G401 (cell line): ENCODE results near the gene KCTD19. TPM values are rescaled to one million over a fixed set of nuclear protein-coding genes. Genes with fewer than 3 reads are reported as not detected.

Source experiments
- DNase-seq: peaks from one replicate; pipeline ENCODE4 v3.0.0-alpha.2; 2015; ENCODE audit warnings: low spot score
- in situ Hi-C: cut with HindIII; loops from 2 replicates; pipeline ENCODE4 v1.10.0; 2016; ENCODE audit warnings: low sequenced_read_pairs, mixed read lengths
- total RNA-seq: library from RNA; depleted of rRNA; stranded (reverse); fragments of >200 nt; shearing (Covaris generic); gene quantifications from 2 replicates; pipeline ENCODE4 v1.2.3, GENCODE V29; 2014

Gene KCTD19
- total RNA-seq, 1 experiment from 2014 or later = 0.51 TPM

GRCh38 chr16:67286441-67287235 is 39.9 kb downstream of the KCTD19 start:
- DNase-seq = no peak
- in situ Hi-C loops = no loop called here

GRCh38 chr16:67284699-67285646 is 41.6 kb downstream of the KCTD19 start:
- DNase-seq = peak; percentile 78
- in situ Hi-C loops = no loop called here

DNA sequence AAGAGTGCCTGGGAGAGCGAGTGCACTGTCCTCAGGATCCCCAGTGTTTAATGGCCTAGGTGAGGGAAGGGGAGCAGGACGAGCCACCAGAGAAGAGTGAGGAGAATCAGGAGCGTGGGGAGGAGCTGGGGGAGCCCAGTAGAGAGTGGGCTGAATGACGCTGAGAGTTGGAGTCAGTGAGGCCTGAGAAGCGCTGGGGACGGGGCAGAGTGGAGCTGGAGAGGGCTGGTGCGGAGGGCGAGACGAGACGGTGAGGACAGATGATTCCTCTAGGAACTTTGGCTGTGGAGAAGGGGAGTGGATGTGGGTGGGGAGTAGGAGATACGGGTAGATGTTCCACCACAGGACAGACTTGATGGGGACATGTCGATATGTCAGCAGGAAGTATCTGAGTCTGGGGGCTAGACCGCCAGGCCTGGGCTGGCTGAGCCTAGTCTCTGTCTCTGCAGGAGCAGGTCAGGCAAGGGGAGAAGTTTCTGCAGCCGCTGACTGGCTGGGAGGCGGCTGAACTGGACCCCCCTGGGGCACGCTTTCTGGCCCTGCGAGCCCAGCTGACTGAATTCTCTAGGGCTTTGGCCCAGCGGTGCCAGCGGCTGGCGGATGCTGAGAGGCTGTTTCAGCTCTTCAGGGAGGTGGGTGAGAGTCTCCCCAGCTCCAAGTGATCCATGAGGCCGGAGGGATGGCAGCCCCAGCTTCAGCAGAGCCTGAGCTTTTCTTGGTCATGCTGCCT is 42.5 kb downstream of the KCTD19 start:
- in situ Hi-C loops = no loop called here
- DNase-seq = no peak

DNA sequence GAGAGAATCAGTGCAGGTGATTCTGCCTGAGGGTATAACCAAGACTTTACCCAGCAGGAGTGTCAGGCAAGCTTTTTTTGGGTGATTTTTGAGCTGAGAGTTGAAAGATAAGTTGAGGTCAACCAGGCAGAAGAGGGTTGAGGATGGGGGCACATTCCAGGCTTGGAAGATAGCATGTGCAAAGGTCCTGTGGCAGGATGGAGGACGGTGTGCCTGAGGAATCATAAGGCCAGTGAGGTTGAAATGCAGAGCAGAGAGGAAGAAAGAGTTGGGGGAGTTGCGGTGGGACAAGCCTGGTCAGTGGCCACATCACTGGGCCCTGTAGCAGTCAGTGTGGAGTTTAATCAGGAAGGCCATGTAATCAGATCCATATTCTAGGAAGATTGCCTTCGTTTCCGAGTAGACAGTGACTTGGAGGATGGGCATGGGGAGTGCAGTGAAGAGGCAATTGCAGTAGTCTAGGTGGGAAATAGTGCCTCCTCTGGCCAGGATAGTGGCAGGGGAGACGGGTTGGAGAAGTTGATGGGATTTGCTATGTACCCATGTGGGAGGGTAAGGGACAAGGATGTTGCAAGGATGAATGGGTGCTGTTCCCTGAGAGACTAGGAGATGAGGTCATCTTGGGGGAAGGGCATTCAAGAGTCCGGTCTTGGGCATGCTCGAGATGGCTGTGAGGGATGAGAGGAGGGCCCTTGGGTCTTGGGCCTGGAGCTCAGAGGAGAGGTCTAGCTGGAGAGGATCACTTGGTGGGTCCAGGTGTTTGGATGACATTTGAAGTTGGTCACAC is 43.3 kb downstream of the KCTD19 start:
- DNase-seq = no peak
- in situ Hi-C loops = no loop called here

GRCh38 chr16:67282447-67282805 is 44.1 kb downstream of the KCTD19 start:
- in situ Hi-C loops = no loop called here
- no peak for DNase-seq

DNA sequence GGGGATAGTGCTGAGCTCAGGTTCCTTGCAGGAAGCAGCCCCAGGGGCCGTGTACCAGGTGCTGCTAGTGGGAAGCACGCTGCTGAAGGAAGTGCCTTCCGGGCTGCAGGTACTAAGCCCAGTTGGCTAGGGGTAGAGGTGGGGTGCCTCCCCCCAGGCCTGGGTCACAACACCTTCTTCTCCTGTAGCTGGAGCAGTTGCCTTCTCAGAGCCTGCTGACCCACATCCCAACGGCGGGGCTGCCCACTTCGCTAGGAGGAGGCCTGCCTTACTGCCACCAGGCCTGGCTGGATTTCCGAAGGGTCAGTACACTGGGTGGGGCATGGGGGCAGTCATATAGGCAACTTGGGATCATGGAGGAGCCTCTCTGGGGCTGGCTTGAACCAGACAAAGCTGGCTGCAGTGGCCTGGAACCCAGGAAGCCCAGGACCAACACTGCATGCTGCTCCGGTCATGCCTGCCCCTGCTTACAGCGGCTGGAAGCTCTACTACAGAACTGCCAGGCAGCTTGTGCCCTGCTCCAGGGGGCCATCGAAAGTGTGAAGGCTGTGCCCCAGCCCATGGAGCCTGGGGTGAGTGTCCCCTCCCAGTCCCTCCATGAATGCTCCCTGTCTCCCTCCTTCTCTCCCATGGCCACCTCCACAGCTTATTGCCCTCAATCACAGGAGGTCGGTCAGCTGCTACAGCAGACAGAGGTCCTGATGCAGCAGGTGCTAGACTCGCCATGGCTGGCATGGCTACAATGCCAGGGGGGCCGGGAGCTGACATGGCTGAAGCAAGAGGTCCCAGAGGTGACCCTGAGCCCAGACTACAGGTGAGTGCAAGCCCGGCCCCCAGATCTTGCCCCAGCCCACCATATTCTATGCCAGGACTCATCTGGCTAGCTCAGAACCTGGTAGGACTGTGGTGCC is 44.8 kb downstream of the KCTD19 start:
- DNase-seq = no peak
- in situ Hi-C loops = no loop called here

DNA sequence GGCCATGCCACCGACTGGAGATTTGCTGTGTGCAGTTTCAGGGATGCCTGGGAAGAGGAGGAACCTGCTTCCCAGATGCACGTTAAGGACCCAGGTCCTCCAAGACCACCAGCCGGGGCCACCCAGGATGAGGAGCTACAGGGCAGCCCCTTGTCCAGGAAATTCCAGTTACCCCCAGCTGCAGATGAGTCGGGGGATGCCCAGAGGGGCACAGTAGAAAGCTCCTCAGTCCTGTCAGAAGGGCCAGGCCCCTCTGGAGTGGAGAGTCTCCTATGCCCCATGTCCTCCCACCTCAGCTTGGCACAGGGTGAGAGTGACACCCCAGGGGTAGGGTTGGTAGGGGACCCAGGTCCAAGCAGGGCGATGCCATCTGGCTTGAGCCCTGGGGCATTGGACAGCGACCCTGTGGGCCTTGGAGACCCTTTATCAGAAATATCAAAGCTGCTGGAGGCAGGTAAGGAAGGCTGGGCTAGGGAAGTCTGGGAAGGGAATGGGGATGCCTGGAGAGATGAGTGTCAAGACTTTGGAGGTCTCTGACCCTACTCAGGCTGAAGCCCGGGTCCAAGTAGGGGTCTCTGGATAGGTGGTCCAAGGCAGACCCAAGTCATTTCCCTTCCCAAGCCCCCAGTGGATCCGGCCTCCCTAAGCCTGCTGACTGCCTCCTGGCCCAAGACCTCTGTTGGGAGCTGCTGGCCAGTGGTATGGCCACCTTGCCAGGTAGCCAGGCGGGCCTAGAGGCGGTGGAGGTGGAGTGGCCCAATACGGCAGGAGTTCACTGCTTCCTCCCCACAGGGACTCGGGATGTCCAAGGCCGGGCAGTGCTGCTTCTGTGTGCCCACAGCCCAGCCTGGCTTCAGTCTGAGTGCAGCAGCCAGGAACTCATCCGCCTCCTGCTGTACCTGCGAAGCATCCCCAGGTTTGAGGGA is 46.2 kb downstream of the KCTD19 start:
- no peak for DNase-seq

GRCh38 chr16:67279296-67280089 is 47.0 kb downstream of the KCTD19 start, which contains the start of gene PLEKHG4:
TSS of gene PLEKHG4 (plus strand) at chr16:67279532. CDS start at chr16:67280045, 513 bp downstream.
- DNase-seq = no peak
- in situ Hi-C loops = no loop called here

More for the DNA sequence above, 46.2 kb downstream of the KCTD19 start:
- in situ Hi-C loops = no loop called here

- DNase-seq = no peak
- in situ Hi-C loops = no loop called here
These were observed 47.7 kb downstream of the KCTD19 start for GRCh38 chr16:67278773-67279295.

DNA sequence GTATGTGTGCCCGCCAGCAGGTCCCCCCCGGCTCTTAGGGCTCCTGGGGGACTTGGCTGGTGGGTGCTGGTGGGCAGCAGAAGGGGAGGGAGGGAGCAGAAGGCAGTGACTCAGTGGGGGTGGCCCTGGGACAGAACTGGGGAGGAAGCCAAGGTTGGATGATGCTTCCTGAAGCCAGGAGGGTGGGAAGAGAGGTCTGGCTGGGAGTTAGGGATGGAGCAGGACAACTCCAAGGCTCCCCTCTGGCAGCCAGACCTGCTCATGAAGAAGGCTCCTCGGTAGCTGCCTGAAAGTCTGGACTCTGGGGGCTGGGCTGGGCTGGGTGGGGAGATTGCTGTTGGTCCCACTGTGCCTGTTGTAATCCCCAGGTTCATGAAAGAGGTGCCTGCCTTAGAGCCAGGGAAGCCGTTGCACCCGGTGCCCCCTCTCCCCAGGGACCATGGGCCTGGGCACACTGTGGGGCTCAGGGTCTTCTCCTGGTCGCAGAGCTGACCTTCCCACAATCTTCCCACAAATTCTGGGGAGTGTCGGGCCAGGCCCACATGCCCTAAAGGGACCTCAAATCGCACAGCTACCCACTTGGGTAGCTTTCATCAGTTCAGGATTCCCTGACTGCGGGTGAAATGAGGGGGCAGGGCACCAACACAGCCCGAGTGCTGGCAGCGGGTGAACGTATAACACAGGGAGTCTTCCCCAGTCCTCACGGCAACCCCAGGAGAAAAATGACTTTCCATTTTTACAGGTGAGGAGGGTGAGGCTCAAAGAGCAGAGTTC is 48.4 kb downstream of the KCTD19 start:
- in situ Hi-C loops = no loop called here
- no peak for DNase-seq

DNA sequence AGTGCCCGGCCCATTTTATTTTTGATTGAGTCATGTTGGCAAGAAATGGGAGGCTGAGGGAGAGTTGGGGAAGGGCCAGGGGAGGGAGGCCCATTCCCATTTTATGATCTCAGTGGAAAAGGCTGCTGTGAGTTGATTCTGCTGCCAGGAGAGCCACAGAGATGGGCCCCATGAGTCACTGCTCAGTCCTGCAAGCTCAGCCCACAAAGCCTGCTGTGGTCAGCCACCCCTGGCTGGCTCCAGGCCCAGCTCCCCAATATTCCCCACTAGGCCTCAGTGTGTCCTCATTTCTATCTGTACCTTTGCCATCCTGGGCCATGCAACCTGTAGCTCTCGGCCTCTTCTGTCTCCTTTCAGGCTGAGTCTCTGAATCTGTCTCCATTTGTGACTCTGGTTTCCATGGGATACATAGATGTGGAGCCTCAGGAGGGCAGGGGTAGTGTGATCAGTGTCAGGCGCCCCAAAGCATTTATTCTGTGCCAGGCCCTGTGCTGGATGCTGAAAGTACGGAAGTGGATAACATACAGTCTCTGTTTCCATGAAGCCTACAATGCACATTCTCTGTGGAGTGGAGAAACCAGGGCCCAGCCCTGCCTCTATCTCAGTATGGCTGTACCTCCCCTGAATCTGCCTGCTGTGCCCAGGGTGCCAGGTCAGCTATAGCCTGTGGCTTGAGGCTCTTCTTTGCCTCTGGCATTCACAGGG is 49.1 kb downstream of the KCTD19 start:
- in situ Hi-C loops = no loop called here
- no peak for DNase-seq

- DNase-seq = no peak
- in situ Hi-C loops = no loop called here
These were observed 51.2 kb downstream of the KCTD19 start for GRCh38 chr16:67275321-67275720.

DNA sequence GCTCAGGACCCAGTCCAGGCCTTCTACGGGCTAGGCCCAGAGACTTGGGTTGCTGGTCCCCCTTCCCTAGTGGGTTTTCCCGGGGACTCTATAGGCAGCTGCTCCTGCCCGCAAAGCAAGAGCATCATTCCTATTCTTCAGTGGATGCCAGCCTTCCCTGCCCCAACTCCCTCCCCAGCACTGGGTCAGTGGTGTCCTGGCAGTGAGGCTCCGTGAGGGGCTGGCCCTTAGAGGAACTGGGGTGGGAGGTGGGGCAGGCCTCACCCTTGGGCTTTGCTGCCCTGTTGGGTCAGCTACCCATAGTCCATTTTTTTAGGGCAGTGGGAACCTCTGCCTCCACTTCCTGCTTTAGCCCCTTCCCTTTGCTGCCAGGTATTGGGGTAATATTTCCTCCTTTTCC is 55.1 kb downstream of the KCTD19 start:
- in situ Hi-C loops = no loop called here

DNA sequence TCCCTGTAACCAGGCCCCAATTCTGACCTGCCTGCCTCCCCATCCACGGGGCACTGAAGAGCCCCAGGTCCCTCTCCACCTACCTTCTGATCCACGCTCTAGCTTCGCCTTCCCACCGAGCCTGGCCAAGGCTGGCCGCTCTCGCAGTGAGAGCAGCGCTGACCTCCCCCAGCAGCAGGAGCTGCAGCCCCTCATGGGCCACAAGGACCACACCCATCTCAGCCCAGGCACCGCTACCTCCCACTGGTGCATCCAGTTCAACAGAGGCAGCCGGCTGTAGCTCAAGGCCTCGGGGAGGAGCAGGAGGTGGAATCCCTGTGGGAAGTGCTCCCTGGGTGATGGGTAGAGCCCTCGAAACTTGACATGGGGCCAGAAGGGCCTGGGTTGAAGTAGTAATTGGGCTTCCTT is 55.6 kb downstream of the KCTD19 start:
- DNase-seq = no peak
- in situ Hi-C loops = no loop called here

More for the DNA sequence above, 55.1 kb downstream of the KCTD19 start:
- DNase-seq = no peak

GRCh38 chr16:67269766-67270165 is 56.8 kb downstream of the KCTD19 start:
- no peak for DNase-seq
- in situ Hi-C loops = no loop called here
